Esophagus (tissue), 2 donors: Measurements from ENCODE around the gene KRTAP5-11. TPM values are rescaled to one million over a fixed set of nuclear protein-coding genes. Genes with fewer than 3 reads are reported as not detected.
"Not testable (repeated sequence)": the region's sequence is repeated elsewhere in the genome, so short reads cannot be mapped to it uniquely, and the experiment has no call there.

Experiments
- H3K27ac ChIP-seq, 2 donors: one replicate each; pipeline ENCODE4 v1.5.1; 2013; ENCODE audit warnings: low read depth in 2 of 2, mild to moderate bottlenecking in 2 of 2, inconsistent platforms in 1 of 2, low read length in 1 of 2, moderate library complexity in 1 of 2
- H3K27me3 ChIP-seq, 2 donors: one replicate each; pipeline ENCODE4 v1.6.1; 2013; ENCODE audit warnings: low read length in 2 of 2, control low read depth in 1 of 2, mild to moderate bottlenecking in 1 of 2; ENCODE audit not compliant: insufficient read depth in 2 of 2, control insufficient read depth in 1 of 2
- H3K36me3 ChIP-seq, 2 donors: one replicate each; pipeline ENCODE4 v1.6.1; 2013; ENCODE audit warnings: low read length in 1 of 2; ENCODE audit not compliant: control insufficient read depth in 2 of 2, insufficient read depth in 2 of 2
- H3K4me1 ChIP-seq, 2 donors: one replicate each; pipeline ENCODE4 v1.6.1; 2013; ENCODE audit warnings: low read length in 1 of 2; ENCODE audit not compliant: control insufficient read depth in 2 of 2, insufficient read depth in 2 of 2
- H3K4me3 ChIP-seq, 2 donors: one replicate each; pipeline ENCODE4 v1.5.1; 2013; ENCODE audit warnings: low read length in 2 of 2, mild to moderate bottlenecking in 2 of 2, low read depth in 1 of 2, moderate library complexity in 1 of 2
- H3K9me3 ChIP-seq, 2 donors: one replicate each; pipeline ENCODE4 v1.6.1; 2013; ENCODE audit warnings: mild to moderate bottlenecking in 2 of 2, low read depth in 1 of 2, low read length in 1 of 2, moderate library complexity in 1 of 2; ENCODE audit not compliant: control insufficient read depth in 2 of 2, insufficient read depth in 1 of 2
- WGBS, 2 donors: extraction: QIAGEN DNeasy Blood & Tissue Kit; methylation state at CpG; one replicate each; pipeline ENCODE4 v1.1.7; 2013; 5-methylcytosine and 5-hydroxymethylcytosine counted together
- polyA plus RNA-seq, 2 donors: library from polyadenylated mRNA; stranded (reverse); fragments of 200-250 nt; gene quantifications; one replicate each; pipeline ENCODE4 v1.2.3, GENCODE V29; 2013
- donor health status: healthy with polysubstance abuse.
- donor health status: Bipolar disorder and iron deficiency.

The KRTAP5-11 gene
- polyA plus RNA-seq, 2 donors, result not detected

DNA sequence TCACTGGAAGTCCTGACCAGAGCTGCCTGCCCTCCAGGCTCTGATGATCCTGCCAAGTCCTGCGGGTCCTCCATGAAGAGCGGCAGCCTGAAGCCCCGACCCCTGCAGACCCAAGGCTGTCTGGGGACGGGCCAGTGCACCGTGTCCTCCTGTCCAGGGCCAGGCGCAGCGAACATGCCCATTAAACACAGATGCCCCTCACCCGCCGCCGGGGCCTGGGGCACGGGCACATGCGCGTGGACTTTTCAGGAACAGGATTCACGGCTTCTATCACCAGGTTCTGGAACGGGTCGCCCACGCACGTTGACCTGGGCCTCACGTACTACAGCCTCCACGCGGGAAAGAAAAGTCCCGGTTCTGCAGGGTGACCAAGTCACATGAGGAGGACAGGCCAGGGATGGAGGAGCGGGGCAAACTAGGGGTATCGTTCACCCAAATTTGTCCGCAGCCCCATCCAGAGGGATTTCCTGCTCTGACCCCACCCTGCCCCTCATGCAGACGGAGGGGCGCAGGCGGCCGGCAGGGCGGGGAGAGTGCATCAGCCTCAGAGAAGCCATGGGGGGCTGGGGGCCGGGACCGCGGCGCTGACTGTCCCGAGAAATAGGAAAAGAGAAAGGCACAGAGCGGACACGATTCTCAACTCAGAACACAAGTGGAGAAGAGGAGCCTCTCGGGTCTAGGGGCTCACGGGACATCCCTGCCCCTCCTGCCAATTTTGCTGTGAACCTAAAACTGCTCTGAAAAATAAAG is 11.4 kb downstream of the KRTAP5-11 start:
- H3K36me3 ChIP-seq, H3K4me3 ChIP-seq, H3K27ac ChIP-seq, H3K4me1 ChIP-seq, H3K27me3 ChIP-seq, H3K9me3 ChIP-seq: not testable (repeated sequence)
- WGBS, 2 donors, result 84 to 86% methylated on average over 32 to 37 of the region's 39 CpGs

DNA sequence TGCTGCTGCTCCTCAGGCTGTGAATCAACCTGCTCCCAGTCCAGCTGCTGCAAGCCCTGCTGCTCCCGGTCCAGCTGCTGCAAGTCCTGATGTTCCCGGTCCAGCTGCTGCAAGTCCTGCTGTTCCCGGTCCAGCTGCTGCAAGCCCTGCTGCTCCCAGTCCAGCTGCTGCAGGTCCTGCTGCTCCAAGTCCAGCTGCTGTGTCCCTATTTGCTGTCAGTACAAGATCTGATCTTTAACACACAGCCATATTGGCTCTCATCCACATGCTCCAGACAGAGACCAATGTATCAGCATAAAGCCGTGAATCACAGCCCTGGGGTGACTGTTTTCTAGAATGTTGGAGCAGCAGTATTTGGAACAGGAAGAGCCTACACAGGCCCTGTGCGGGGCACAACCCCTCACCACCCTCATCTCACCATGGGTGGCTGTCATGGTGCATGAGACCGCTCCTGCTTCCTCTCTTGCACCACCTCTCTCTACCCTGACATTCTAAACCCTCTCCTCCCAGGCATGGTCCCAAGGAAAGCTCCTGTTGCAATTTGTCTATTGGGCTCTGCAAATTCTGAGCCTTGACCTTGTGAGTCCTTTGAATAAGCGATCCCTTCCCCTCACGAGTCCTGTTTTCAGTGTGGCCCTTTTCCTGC is 13.8 kb downstream of the KRTAP5-11 start:
- Histone ChIP-seq H3K36me3 (no peaks in the 10 kb centered on the region), H3K4me3 (no peak overlapping the region), H3K27me3 (peaks cover 1 to 3% of the 10 kb centered on the region in 2 donors), H3K4me1 (peaks cover 0 to 3% of the 10 kb centered on the region in 2 donors), H3K9me3 (no peaks in the 10 kb centered on the region), H3K27ac (no peak overlapping the region)
- 43 to 52% methylated on average over 8 of the region's 8 CpGs for WGBS, 2 donors

DNA sequence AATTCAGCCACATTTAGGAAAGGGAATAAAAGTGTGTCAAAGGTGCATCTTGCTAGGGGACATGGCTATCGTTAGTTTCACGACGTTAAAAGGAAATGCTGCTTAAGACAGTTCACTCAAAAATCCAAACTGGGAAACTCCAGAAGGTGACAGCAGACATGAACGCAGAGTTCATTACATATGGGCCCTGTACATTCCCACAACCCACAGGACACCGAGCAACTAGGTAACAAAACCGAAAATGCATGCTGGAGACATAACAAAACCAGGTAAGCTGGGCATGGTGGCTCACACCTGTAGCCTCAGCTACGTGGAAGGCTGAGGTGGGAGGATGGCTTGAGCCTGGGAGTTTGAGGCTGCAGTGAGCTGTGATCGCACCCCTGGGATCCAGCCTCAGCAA is 15.0 kb downstream of the KRTAP5-11 start:
- H3K4me3 ChIP-seq, H3K36me3 ChIP-seq, H3K4me1 ChIP-seq, H3K9me3 ChIP-seq, H3K27ac ChIP-seq, H3K27me3 ChIP-seq: not testable (repeated sequence)
- WGBS, 2 donors, result 85 to 89% methylated on average over 8 of the region's 8 CpGs

DNA sequence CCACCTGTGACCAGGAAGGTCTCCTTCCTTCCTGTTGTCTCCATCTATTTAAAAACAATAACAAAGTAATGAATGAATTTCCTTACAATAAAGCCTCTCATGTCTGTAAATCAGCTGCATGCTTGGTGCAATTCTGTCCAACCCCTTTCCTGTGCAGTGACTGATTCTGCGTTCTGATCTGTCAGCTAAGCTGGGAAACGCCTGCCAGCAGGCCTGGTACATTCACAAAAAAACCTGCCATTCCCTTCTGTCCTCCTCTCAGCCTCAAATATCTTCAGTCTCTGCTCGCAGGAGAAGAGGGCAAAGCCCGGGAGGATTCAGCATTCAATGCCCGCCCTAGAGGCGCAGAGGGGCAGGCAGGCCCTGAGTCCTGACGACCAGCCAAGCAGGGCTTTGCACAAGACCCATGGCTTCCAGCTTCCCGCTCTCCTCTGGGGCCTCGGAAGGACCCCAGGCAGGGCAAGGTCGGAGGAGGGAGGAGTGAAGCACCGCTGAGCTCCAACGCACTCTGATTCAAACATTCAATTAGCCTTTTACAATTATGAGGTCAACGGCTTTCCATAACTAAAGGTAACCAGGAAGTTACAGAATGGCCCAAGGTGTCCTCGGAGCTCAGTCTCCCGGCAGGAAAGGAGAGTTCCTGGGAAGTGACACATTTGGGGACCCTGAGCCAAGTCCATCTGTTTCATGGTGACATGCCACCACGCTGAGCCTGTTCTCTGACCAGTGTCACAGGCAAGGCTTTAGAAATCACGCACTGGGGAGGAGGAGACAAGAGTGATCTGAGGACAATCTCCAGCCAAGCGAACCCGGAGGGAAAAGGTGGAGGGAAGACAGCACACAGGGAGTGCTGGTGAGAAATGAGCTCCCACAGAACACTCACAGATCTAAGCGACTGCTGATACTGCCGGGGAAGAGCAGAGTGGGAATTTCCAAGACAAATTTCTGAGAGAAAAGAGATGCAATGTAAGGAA is 15.8 kb downstream of the KRTAP5-11 start:
- 74 to 75% methylated on average over 17 to 21 of the region's 21 CpGs for WGBS, 2 donors
- H3K4me1 ChIP-seq, H3K27me3 ChIP-seq, H3K36me3 ChIP-seq, H3K9me3 ChIP-seq, H3K27ac ChIP-seq, H3K4me3 ChIP-seq: not testable (repeated sequence)

DNA sequence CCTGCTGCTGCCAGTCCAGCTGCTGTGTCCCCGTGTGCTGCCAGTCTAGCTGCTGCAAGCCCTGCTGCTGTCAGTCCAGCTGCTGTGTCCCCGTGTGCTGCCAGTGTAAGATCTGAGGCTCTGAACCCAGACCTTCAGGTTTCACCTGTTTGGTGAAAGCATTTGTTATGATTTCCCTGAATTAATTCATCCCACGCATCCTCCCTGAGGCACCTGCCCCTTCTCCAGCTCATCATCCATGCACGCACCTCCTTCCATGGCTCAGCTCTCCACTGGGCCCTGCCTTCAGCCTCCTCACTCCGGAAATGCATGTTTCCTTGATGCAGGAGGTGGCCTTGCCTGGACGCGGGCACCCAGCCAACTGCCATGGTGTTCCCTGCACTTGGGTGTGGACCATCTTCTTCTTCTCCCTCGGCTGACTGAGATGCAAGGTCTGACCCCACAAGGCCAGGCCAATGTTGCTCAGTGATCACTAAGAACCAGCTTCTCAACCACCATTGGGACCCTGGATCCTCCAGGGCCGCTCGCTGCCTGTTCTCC is 16.5 kb downstream of the KRTAP5-11 start:
- 56 to 57% methylated on average over 10 of the region's 10 CpGs for WGBS, 2 donors
- peaks cover 0 to 2% of the 10 kb centered on the region in 2 donors for H3K27me3 ChIP-seq
- H3K27ac ChIP-seq, result no peak overlapping the region
- H3K36me3 ChIP-seq, result no peaks in the 10 kb centered on the region
- peaks cover 0 to 2% of the 10 kb centered on the region in 2 donors for H3K9me3 ChIP-seq
- H3K4me3 ChIP-seq, result no peak overlapping the region
- H3K4me1 ChIP-seq, result peaks cover 0 to 3% of the 10 kb centered on the region in 2 donors

DNA sequence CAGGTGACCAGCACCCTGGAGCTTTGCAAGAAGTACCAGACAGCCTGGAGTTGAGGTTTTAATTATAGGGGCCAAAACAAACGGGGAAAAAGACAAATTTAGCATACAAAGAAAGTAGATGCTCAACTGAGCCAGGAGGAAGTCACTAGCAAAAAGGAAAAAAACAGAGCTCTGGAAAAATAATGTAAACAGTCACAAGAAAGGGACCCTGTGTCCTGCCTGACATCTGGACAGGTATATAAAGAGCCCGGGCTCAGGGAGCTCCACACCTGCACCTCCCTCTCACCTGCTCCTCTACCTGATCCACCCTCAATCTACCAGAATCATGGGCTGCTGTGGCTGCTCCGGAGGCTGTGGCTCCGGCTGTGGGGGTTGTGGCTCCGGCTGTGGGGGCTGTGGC is 17.4 kb downstream of the KRTAP5-11 start, which contains the start of gene KRTAP5-10:
Gene KRTAP5-10, plus strand, starts transcription at position 301 of the 400 bp plus-strand sequence. Its CDS starts 25 bp downstream, at position 326.
- peaks cover 0 to 2% of the 10 kb centered on the region in 2 donors for H3K27me3 ChIP-seq
- peaks cover 0 to 2% of the 10 kb centered on the region in 2 donors for H3K9me3 ChIP-seq

DNA sequence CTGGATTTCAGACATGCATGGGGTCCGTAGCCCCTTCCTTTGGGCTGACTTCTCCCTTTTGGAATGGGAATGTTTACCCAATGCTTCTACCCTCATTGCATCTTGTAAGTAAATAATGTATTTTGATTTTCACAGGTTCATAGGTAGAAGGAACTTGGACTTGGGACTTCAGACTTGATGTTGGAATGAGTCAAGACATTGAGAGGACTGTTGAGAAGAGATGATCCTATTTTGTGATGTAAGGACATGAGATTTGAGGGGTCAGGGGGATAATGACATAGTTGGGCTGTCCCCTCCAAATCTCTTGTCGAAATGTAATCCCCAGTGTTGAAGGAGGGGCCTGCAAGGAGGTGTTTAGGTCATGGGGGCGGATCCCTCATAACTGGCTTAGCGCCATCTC is 18.2 kb downstream of the KRTAP5-11 start:
- 82 to 86% methylated on average over 4 of the region's 4 CpGs for WGBS, 2 donors
- Histone ChIP-seq H3K36me3 (no peaks in the 10 kb centered on the region), H3K27me3 (peaks cover 0 to 2% of the 10 kb centered on the region in 2 donors), H3K4me3 (no peak overlapping the region), H3K4me1 (peaks cover 0 to 3% of the 10 kb centered on the region in 2 donors), H3K9me3 (peaks cover 0 to 2% of the 10 kb centered on the region in 2 donors), H3K27ac (no peak overlapping the region)

More for the DNA sequence above, 17.4 kb downstream of the KRTAP5-11 start, which contains the start of gene KRTAP5-10:
- Histone ChIP-seq H3K27ac (no peak within 1 kb of the TSS), H3K4me1 (peaks cover 0 to 3% of the 10 kb centered on the region in 2 donors), H3K36me3 (no peaks in the 10 kb centered on the region), H3K4me3 (no peak within 1 kb of the TSS)
- WGBS, 2 donors, result 51 to 67% methylated on average over 5 of the region's 5 CpGs

DNA sequence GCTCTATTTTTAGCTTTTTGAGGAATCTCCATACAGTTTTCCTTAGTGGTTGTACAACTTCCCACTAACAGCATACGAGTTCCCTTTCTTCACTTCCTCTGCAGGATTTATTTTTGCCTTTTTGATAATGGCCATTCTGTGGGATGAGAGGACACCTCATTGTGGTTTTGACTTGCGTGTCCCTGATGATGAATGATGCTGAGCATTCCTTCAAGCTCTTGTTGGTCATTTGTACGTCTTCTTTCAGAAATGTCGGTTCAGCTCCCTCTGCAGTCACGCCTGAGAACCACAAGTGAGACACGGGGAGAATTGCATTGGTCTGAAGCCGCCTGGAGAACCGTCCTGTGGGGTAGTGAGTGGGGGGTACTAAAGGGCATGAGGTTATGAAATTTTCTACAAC is 19.3 kb downstream of the KRTAP5-11 start:
- Histone ChIP-seq H3K4me3 (no peak overlapping the region), H3K27ac (no peak overlapping the region), H3K36me3 (no peaks in the 10 kb centered on the region), H3K27me3 (peaks cover 0 to 2% of the 10 kb centered on the region in 2 donors), H3K9me3 (peaks cover 0 to 2% of the 10 kb centered on the region in 2 donors), H3K4me1 (no peaks in the 10 kb centered on the region)
- 30 to 33% methylated on average over 8 of the region's 8 CpGs for WGBS, 2 donors

DNA sequence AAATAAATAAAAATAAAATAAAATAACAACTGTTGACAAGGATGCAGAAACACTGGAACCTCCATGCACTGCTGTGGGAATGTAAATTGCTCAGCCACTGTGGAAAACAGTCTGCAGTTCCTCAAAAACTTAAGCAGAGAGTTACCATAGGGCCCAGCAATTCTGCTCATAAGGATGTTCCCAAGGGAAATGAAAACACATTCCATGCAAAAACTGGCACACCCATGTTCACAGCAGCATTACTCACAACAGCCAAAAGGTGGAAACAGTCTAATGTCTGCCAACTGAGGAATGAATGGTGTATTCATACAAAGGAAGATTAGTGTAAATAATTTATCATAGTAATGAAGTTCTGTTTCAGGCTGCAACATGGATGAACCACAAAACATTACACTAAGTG is 20.6 kb downstream of the KRTAP5-11 start:
- Histone ChIP-seq H3K9me3 (peaks cover 0 to 2% of the 10 kb centered on the region in 2 donors), H3K27me3 (peaks cover 0 to 2% of the 10 kb centered on the region in 2 donors), H3K4me1 (no peaks in the 10 kb centered on the region), H3K4me3 (no peak overlapping the region), H3K36me3 (no peaks in the 10 kb centered on the region), H3K27ac (no peak overlapping the region)
